Activated CD4-positive, alpha-beta T cell treated with anti-CD3 and anti-CD28 coated beads, Interleukin-2, amount 10 ng/mL, durations not matched to agents 24 days and 14 days (primary cell): ENCODE measurements around the gene SSUH2. TPM values are rescaled to one million over a fixed set of nuclear protein-coding genes. Genes with fewer than 3 reads are reported as not detected.

ENCODE experiments used
- DNase-seq: peaks from one replicate; pipeline ENCODE4 v3.0.0; 2022
- H3K27ac Mint-ChIP-seq: one replicate; pipeline ENCODE4 v1.8.0; 2022; ENCODE audit warnings: mild to moderate bottlenecking, mixed read lengths
- H3K27me3 Mint-ChIP-seq: one replicate; pipeline ENCODE4 v1.8.0; 2022; ENCODE audit warnings: mixed read lengths
- H3K36me3 Mint-ChIP-seq: one replicate; pipeline ENCODE4 v1.8.0; 2022; ENCODE audit warnings: low read depth, mild to moderate bottlenecking, mixed read lengths
- H3K4me1 Mint-ChIP-seq: one replicate; pipeline ENCODE4 v1.8.0; 2021; ENCODE audit warnings: mixed read lengths
- H3K4me3 Mint-ChIP-seq: one replicate; pipeline ENCODE4 v1.8.0; 2022; ENCODE audit warnings: mild to moderate bottlenecking, moderate library complexity, mixed read lengths
- H3K9me3 Mint-ChIP-seq: one replicate; pipeline ENCODE4 v1.8.0; 2021; ENCODE audit warnings: mixed read lengths
- intact Hi-C: fragments of 100-400 bp; cut with micrococcal nuclease; formaldehyde crosslinking; loops from one replicate; pipeline ENCODE4 v1.15.1; 2023
- total RNA-seq: library from RNA; stranded (reverse); gene quantifications from 2 replicates; pipeline ENCODE4 v1.2.3, GENCODE V29; 2022

Gene SSUH2
- total RNA-seq, 1 donor from 2014 or later, result not detected

DNA sequence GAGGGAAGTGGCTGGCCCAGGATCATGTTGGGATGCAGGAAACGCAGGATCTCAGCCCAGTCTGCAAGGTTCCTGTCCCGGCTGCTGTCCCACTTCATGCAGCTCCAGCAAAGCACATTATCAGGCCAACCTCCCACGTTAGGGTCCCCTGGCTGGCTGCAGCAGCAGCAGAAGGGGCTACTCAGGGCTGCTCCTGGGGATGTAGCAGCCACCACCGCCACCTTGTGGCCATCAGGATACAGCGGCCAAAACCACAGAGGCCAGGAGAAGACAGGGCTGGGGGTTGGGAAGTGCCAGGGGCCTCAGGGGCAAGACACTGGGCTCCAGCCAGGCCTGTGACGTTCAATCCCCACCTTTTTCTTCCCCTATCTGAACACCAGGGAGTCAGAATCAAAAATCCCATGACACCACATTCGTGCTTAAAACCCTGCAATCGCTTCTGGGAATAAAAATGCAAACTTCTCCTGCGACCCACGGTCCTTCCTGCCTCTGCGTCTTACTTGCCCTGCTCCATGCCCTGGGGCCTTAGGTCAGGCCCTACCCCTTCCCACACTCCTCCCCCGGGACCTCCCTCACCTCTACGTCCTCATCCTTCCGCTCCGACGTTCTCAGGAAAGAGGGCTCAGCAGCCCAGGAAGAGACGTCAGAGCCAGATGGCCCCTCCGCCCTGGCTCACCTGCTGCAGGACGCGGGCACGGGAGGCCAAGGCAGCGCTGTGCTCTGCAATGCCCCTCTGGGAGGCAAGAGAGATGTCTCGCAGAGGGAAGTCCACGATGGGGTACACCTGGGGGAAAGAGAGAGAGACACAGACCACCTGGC is 21.5 kb downstream of the SSUH2 start:
- Mint-ChIP-seq H3K27me3 (no peaks in the 10 kb centered on the region), H3K27ac (no peak overlapping the region), H3K4me3 (no peak overlapping the region), H3K36me3 (no peaks in the 10 kb centered on the region), H3K9me3 (no peaks in the 10 kb centered on the region), H3K4me1 (peaks cover 3% of the 10 kb centered on the region)
- DNase-seq, result peak; percentile 78
- intact Hi-C loops, result loop anchor here (5.0 kb wide), 1 partner anchor 181 kb away; no protein-coding TSS in a partner anchor

DNA sequence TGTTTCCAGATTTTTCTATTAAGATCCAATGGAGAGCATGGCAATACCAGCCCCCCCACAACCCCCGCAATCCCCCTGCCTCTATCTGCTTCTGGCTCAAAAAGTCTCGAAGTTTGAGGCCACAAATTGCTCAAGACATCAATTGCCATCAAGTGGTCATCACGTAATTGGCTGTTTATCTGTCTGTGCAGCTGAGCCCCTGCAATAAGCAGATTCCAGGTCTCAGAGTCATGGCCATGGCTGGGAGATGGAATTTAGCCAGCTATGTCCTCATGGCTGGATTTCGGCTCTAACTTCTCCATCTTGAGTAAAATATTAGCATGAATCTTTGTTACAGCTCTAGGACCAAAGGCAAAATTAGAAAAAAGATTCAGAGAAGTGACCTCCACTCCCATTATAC is 22.7 kb downstream of the SSUH2 start:
- Mint-ChIP-seq H3K27me3 (no peaks in the 10 kb centered on the region), H3K4me1 (peaks cover 3% of the 10 kb centered on the region), H3K27ac (no peak overlapping the region), H3K4me3 (no peak overlapping the region), H3K36me3 (no peaks in the 10 kb centered on the region), H3K9me3 (no peaks in the 10 kb centered on the region)
- no peak for DNase-seq
- intact Hi-C loops, result loop anchor here (5.0 kb wide), 1 partner anchor 180 kb away; no protein-coding TSS in a partner anchor

DNA sequence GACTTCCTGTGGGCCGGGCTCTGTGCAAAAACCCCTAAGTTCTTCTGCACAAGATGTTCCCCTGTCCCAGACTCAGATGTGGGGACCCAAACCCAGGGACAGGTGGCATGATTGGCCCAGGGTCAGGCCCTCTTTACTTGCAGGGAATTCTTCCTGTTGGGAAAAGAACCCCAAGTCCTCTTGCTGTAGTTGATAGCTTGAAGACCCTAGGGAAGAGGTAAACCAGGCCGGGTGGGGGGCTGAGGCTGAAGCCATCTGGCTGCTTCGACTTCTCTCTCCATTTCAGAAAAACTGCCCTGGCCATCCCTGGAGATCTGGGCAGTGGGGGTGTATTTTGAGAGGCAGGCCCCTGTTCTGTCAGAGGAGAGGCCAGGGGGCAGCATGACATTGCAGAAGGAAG is 23.5 kb downstream of the SSUH2 start:
- Mint-ChIP-seq H3K9me3 (no peaks in the 10 kb centered on the region), H3K4me1 (peaks cover 3% of the 10 kb centered on the region), H3K27ac (no peak overlapping the region), H3K27me3 (no peaks in the 10 kb centered on the region), H3K4me3 (no peak overlapping the region), H3K36me3 (no peaks in the 10 kb centered on the region)
- no peak for DNase-seq
- intact Hi-C loops, result loop anchor here (5.0 kb wide), 1 partner anchor 179 kb away; no protein-coding TSS in a partner anchor

DNA sequence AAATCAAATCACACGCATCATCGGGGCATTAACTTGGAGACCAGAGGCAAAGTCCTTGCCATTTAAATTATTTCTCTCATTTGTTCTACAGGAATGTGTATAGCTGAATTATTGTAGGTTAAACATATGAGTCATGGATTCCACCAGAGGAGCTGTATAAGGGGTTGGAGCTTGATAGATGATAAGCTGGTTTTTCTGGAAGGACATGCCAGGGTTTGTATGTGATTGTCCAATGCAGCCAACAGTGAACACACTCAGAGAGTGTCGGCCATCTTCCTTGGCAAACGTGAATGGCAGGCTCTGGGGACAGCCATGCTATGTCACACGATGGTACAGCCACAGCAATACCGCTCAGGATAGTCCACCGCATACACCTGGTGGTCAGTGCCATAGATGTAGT is 25.1 kb downstream of the SSUH2 start:
- H3K36me3 Mint-ChIP-seq, result no peaks in the 10 kb centered on the region
- no peaks in the 10 kb centered on the region for H3K9me3 Mint-ChIP-seq
- H3K27ac Mint-ChIP-seq, result no peak overlapping the region
- H3K4me3 Mint-ChIP-seq, result no peak overlapping the region
- H3K27me3 Mint-ChIP-seq, result no peaks in the 10 kb centered on the region
- H3K4me1 Mint-ChIP-seq, result peaks cover 3% of the 10 kb centered on the region
- no peak for DNase-seq
- intact Hi-C loops, result no loop called here

DNA sequence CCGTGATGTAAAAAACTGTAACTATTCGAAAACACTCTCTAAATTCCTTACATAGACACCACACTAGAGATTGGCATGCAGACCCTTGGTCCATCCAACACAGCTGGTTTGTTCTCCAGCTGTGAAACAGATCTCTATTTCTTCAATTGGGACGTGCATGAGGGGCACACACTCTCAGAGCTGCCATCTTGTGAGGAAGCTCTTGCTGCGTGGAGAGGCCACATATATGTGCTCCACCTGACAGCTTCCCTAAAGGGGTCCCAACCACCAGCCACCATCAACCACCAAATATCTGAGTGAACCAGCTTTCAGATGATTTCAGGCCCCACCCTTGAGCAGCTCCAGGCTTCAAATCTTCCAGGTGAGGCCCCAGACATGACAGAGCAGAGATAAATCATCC is 25.6 kb downstream of the SSUH2 start:
- intact Hi-C loops, result no loop called here
- no peak overlapping the region for H3K4me3 Mint-ChIP-seq
- no peaks in the 10 kb centered on the region for H3K27me3 Mint-ChIP-seq
- H3K4me1 Mint-ChIP-seq, result peaks cover 3% of the 10 kb centered on the region
- H3K9me3 Mint-ChIP-seq, result no peaks in the 10 kb centered on the region
- no peaks in the 10 kb centered on the region for H3K36me3 Mint-ChIP-seq
- no peak overlapping the region for H3K27ac Mint-ChIP-seq
- no peak for DNase-seq

DNA sequence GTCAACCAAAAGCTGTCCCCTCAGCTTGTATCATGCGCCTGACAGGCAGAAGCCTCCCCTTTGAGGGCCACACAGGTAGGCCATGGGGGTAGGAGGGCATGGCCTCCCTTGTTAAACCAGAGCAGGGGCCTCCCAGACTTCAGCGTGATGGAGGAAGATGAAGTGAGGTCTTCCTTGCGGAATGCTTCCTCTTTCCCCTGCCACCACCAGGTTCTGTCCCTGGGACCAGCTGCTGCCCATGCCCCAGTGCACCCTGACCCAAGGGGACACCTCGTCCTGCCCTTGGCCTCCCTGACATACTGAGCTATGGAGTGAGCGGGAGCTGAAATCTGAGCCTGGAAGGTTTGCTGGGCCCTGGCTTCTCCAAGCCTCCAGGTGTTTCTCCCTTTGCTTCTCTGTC is 26.7 kb downstream of the SSUH2 start:
- no peak for DNase-seq
- Mint-ChIP-seq H3K4me3 (no peak overlapping the region), H3K27ac (no peak overlapping the region), H3K36me3 (no peaks in the 10 kb centered on the region), H3K9me3 (no peaks in the 10 kb centered on the region), H3K27me3 (no peaks in the 10 kb centered on the region), H3K4me1 (no peaks in the 10 kb centered on the region)
- intact Hi-C loops, result no loop called here

DNA sequence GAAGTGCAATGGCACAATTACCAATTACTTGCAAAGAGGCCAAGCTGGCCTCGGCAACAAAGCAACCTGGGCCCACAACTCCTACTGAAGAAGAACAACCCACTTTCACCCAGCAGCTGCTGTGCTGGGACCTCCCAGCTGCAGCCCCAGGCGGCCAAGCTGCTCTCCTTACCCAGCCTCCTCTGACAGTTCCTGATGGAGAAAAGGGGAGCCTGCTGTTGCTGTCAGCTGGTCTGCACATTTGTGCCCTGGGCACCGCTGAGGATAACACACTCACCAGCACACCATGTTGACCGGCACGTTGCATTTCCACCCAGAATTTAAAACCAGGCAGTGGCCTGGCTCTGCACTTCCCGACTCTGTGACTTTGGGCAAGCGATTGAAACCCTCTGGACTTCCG is 33.6 kb downstream of the SSUH2 start:
- H3K36me3 Mint-ChIP-seq, result no peaks in the 10 kb centered on the region
- intact Hi-C loops, result no loop called here
- no peaks in the 10 kb centered on the region for H3K4me1 Mint-ChIP-seq
- no peaks in the 10 kb centered on the region for H3K9me3 Mint-ChIP-seq
- H3K27ac Mint-ChIP-seq, result no peak overlapping the region
- DNase-seq, result no peak
- no peaks in the 10 kb centered on the region for H3K27me3 Mint-ChIP-seq
- no peak overlapping the region for H3K4me3 Mint-ChIP-seq

DNA sequence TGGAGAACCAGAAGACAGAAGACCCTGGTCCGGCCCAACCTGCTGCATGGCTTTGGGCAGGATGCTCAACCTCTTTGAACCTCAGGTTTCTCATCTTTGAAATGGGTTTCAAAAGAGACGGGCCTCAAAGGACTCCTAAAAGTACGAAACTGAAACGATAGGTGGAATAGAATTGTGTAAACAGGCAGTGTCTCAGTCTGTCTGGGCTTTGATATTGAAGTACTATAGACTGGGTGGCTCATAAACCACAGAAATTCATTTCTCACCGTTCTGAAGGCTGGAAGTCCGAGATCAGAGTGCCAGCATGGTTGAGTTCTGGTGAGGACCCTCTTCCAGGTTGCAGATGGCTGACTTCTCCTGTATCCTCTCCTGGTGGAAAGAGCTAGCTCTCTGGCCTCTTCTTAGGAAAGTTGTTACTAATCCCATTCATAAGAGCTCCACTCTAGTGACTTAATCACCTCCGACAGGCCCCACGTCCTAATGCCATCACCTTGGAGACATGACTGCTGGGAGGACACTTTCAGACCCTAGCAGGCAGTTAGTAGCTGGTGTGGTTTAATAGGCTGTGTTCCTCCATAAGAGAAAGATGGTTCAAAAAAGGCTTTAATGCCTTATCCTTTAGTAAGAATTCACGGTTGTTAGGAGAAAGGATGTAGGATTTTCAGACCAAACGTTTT is 35.7 kb downstream of the SSUH2 start:
- intact Hi-C loops, result no loop called here
- no peaks in the 10 kb centered on the region for H3K36me3 Mint-ChIP-seq

DNA sequence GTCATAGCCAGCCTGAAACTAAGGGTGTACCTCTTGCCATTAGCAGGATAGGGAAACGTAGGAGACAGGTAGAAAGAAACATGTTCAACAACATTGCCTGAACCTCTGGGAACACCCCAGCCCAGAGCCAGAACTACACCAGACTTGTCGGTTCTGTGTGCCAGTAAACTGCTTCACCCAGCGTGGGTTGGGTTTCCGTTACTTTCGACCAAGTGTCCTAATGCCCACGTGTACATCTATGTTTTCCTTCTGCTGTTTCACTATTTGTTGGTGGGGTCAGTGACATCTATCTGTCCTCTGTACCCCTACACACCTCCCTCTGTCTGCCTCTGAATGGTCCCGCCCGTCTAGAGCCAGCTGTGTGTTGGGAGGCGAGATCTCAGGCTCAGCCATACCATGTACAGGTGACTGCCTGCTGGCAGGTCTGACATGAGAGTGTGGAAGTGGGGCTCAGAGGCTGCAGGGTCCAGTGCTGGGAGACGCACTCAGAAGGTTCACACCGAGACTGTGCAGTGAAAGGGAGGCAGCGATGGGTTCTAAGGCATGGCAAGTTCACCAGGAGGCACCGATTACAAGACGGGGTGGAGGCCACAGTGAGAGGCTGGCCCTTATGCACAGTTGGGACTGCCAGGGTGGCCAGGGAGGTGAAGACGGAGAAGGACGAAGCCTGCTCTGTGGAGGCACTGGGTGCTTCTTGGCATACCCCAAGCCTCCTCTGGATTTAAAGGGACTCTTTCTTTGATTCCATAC is 36.4 kb downstream of the SSUH2 start:
- no peak overlapping the region for H3K27ac Mint-ChIP-seq
- H3K27me3 Mint-ChIP-seq, result no peaks in the 10 kb centered on the region
- no peaks in the 10 kb centered on the region for H3K9me3 Mint-ChIP-seq
- no peaks in the 10 kb centered on the region for H3K36me3 Mint-ChIP-seq
- no peak for DNase-seq
- no peaks in the 10 kb centered on the region for H3K4me1 Mint-ChIP-seq
- intact Hi-C loops, result no loop called here
- H3K4me3 Mint-ChIP-seq, result no peak overlapping the region

More for the DNA sequence above, 35.7 kb downstream of the SSUH2 start:
- H3K9me3 Mint-ChIP-seq, result no peaks in the 10 kb centered on the region
- H3K27ac Mint-ChIP-seq, result no peak overlapping the region
- no peak overlapping the region for H3K4me3 Mint-ChIP-seq
- H3K27me3 Mint-ChIP-seq, result no peaks in the 10 kb centered on the region
- no peaks in the 10 kb centered on the region for H3K4me1 Mint-ChIP-seq
- DNase-seq, result no peak

DNA sequence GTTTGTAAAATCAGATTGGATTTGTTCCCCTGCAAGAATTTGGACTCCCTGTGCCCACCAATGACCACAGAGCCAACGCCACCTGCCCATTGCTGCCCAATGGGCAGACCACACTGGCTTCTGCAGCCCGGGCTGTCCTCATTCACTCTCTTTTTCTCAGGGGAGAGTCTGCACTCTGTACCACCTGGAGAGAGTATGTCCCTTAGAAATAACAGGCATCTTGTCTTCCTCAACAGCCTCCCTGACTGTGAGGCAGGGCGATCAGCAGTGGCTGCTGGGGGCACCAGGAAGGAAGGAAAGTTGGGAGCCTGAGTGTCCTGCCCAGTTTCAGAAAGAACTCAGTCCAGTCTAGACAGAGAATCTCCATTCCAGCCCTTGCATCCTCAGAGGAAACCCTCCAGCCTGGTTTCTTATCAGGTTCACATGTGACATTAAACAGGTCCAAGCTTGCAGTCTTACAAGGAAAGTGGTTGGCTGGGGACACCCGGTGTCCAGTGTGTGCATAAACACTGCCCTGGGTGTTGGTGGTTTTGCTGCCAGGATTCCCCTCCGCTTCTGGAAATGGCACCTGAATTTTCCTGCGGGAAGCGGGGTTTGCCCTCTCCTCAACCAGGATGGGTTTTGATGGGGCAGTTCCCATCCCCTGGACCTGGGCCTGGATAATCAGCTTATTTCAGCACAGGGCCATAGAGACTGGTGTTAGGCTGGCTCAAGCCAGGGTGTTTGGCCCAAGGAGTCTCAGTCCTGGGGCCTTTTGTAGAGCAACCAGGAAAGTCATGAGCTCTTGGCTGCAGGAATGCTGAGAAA is 37.2 kb downstream of the SSUH2 start:
- Mint-ChIP-seq H3K36me3 (no peaks in the 10 kb centered on the region), H3K4me1 (no peaks in the 10 kb centered on the region), H3K27me3 (no peaks in the 10 kb centered on the region), H3K9me3 (no peaks in the 10 kb centered on the region), H3K27ac (no peak overlapping the region), H3K4me3 (no peak overlapping the region)
- no peak for DNase-seq
- intact Hi-C loops, result no loop called here

DNA sequence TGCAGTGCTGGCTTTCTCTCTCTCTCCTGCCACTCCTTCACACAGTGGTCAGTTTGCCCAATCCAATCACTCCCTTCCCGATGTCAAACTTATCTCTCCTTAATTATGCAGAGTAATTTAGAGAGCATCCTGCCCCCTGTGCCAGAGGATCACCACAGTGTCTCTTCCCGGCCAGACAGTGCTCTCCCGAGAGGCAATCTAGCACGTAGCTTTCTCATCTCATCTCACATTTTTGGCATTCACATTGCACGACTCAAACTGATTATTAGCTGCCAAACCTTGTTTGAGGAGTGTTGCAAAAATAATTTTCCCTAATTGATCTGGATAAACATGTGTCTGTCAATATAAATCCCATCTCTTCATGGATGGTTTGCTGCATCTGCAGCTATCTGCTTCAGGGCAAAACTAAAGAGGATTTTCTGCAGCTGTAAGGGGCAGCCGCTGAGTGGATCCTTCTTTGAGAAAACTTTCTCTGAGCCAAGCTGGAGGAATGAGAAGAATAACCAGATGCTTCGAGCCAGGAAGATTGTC is 37.8 kb downstream of the SSUH2 start:
- intact Hi-C loops, result no loop called here
- H3K9me3 Mint-ChIP-seq, result no peaks in the 10 kb centered on the region
- H3K4me3 Mint-ChIP-seq, result no peak overlapping the region
- H3K36me3 Mint-ChIP-seq, result no peaks in the 10 kb centered on the region
- H3K27ac Mint-ChIP-seq, result no peak overlapping the region
- H3K27me3 Mint-ChIP-seq, result no peaks in the 10 kb centered on the region
- no peak for DNase-seq
- no peaks in the 10 kb centered on the region for H3K4me1 Mint-ChIP-seq

DNA sequence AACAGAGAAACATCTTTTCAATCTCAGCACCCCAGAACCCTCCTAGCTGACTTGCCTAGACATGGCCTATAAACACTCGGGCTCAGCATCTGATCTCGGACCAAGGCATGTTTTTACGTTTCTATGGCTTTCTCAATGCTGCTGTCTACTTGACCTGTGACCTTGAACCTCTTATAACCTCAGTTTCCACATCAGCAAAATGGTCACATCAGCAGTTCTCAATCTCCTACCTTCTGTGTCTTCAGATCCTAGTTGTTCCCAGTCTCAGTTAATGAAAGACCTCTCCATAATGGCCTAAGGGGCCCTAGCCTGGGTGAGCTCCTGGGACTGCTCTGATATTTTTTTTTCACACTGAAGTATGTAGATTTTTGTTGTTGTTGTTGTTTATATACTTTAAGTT is 39.6 kb downstream of the SSUH2 start:
- Mint-ChIP-seq H3K4me1 (no peaks in the 10 kb centered on the region), H3K9me3 (no peaks in the 10 kb centered on the region), H3K4me3 (no peak overlapping the region), H3K27ac (no peak overlapping the region), H3K36me3 (no peaks in the 10 kb centered on the region), H3K27me3 (no peaks in the 10 kb centered on the region)
- intact Hi-C loops, result no loop called here
- DNase-seq, result no peak

DNA sequence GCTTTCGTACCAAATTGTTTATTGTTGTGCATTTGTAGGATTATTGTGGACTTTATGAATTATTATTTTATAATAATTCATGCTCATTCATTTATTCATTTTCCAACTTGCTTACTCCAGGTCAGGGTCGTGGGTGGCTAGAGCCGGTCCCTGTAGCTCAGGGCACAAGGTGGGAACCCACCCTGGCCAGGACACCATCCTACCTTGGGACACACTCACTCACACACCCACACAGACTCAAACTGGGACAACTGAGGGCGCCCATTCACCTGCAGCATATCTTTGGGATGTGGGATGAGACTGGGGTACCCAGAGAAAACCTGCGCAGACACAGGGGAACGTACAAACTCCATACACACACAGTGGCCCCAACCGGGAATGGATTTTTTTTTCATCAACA is 40.6 kb downstream of the SSUH2 start:
- no peak overlapping the region for H3K4me3 Mint-ChIP-seq

More for the DNA sequence above, 40.6 kb downstream of the SSUH2 start:
- DNase-seq, result no peak
- intact Hi-C loops, result no loop called here
- no peaks in the 10 kb centered on the region for H3K4me1 Mint-ChIP-seq
- H3K9me3 Mint-ChIP-seq, result no peaks in the 10 kb centered on the region
- no peak overlapping the region for H3K27ac Mint-ChIP-seq
- H3K36me3 Mint-ChIP-seq, result no peaks in the 10 kb centered on the region
- no peaks in the 10 kb centered on the region for H3K27me3 Mint-ChIP-seq
